GM19463 (cell line): ENCODE results near the gene CD248.
"Not testable (repeated sequence)": the region's sequence is repeated elsewhere in the genome, so short reads cannot be mapped to it uniquely, and the experiment has no call there.

ENCODE experiments used
- ATAC-seq: cut with Tn5 transposase; IDR thresholded peaks from one replicate; pipeline ENCODE4 v1.9.1; 2021; ENCODE audit warnings: mild to moderate bottlenecking, moderate library complexity; ENCODE audit not compliant: unreplicated experiment

Gene CD248

GRCh38 chr11:66329165-66329673, 12.4 kb upstream of the CD248 start:
- no peak for ATAC-seq

- ATAC-seq: peak; percentile 68
Measured at GRCh38 chr11:66328302-66329144, 11.7 kb upstream of the CD248 start.

- no peak for ATAC-seq
Measured at GRCh38 chr11:66328031-66328301, 11.1 kb upstream of the CD248 start.

GRCh38 chr11:66327171-66328030, 10.6 kb upstream of the CD248 start:
- no peak for ATAC-seq

GRCh38 chr11:66326261-66327111, 9.6 kb upstream of the CD248 start:
- ATAC-seq: no peak

- ATAC-seq: no peak
Measured at GRCh38 chr11:66325263-66325671, 8.4 kb upstream of the CD248 start.

GRCh38 chr11:66324664-66325063, 7.8 kb upstream of the CD248 start:
- no peak for ATAC-seq

- ATAC-seq: no peak
Measured at GRCh38 chr11:66323684-66324083, 6.8 kb upstream of the CD248 start.

- ATAC-seq: no peak
Measured at GRCh38 chr11:66322732-66323427, 6.0 kb upstream of the CD248 start.

- no peak for ATAC-seq
Measured at GRCh38 chr11:66321606-66322005, 4.8 kb upstream of the CD248 start.

- not testable (repeated sequence) for ATAC-seq
Measured at GRCh38 chr11:66320748-66321147, 3.9 kb upstream of the CD248 start.

- not testable (repeated sequence) for ATAC-seq
Measured at GRCh38 chr11:66320289-66320688, 3.4 kb upstream of the CD248 start.

- ATAC-seq: no peak
Measured at GRCh38 chr11:66318600-66318970, 1.7 kb upstream of the CD248 start.

GRCh38 chr11:66317723-66318599, 1.1 kb upstream of the CD248 start:
- no peak for ATAC-seq

- no peak for ATAC-seq
Measured at GRCh38 chr11:66317322-66317722, 478 bp upstream of the CD248 start.

GRCh38 chr11:66315921-66316811, 678 bp downstream of the CD248 start:
- no peak for ATAC-seq

GRCh38 chr11:66315498-66315885, 1.4 kb downstream of the CD248 start:
- ATAC-seq: no peak
